Glomerular visceral epithelial cell (primary cell): ENCODE results near the gene MOB3B.
"Not testable (repeated sequence)": the region's sequence is repeated elsewhere in the genome, so short reads cannot be mapped to it uniquely, and the experiment has no call there.

ENCODE experiments used
- DNase-seq: peaks from one replicate; pipeline ENCODE4 v3.0.0-alpha.2; 2016; ENCODE audit errors: extremely low spot score

MOB3B gene

GRCh38 chr9:27448356-27448755 is 81.3 kb downstream of the MOB3B start:
- not testable (repeated sequence) for DNase-seq

DNA sequence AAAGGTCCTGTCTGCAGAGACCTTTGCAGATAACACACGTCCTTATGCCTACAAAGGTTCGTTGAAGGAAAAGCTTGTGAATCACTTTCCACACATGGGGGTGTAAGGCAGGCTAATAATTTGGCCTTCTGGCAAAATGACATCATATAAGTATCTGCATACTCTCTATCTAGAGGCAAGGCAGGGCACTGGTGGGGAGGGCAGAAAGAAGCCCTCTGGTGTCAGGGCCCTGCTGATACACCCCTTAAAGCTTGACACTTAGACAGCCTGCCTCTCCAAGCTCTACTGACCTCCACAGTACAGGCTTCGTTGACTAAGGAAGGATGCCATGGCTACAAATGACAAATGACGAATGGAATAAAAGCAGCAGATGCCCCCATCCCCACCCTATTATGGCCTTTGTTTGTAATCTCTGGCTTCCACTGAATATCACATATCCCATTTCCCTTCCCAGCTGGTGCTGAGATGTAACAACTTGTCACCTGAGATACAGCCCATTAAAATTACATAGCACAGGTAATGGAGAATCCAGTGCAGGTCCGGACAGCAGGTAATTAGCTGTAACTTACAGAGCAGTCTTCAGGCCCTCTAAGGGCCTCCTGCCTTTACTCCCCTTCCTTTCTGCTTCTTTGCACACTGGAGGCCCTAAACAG is 82.5 kb downstream of the MOB3B start:
- DNase-seq, result no peak

GRCh38 chr9:27445688-27446087 is 83.9 kb downstream of the MOB3B start:
- DNase-seq, result no peak

GRCh38 chr9:27445057-27445595 is 84.5 kb downstream of the MOB3B start:
- no peak for DNase-seq

DNA sequence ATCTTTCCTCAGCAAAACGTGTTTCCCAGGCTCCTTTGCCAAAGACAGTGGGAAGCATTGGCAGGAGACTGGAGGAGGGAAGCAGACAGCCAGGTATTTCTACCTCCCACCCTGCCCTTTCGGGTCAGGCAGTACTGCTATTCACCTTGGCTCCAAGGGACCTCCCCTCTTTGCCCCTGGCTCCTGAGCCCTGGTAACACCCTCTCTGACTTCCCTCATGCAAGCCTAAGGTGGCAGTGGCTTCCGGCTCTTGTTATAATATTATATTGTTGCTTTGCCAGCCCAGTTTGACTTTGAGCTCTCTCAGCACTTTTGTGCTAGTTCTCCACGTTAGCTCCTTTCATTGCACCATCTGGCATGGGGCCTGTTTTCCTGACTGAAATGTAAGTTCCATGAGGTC is 87.2 kb downstream of the MOB3B start:
- no peak for DNase-seq

- no peak for DNase-seq
Measured at GRCh38 chr9:27441741-27442070, 87.9 kb downstream of the MOB3B start.

DNA sequence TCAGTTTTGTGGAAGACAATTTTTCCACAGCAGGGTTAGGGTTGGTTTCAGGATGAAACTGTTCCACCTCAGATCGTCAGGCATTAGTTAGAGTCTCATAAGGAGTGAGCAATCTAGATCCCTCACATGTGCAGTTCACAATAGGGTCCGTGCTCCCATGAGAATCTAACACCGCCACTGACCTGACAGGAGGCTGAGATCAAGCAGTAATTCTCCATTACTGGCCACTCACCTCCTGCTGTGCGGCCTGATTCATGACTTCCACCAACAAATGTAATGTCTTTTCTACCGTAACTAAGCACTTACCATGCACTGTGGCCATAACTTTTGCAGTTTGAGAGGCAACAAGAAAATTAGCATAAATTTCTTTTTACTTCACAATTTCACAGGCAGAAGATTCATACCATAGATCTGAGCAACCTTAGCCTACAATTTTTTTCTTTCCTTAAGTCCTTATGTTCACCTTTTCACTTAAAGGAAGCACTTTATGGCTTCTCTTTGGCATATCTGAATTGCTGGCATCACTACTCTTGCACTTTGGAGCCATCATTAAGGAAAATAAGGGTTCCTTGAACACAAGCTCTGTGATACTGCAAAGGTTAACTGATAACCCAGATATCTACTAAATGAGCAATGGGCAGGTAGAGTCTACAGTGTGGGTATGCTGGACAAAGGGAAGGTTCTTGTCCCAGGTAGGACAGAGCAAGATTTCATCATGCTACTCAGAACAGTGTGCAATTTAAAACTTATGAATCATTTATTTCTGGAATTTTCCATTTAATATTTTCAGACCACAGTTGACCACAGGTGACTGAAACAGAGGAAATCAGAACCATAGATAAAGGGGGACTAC is 88.5 kb downstream of the MOB3B start:
- no peak for DNase-seq

DNA sequence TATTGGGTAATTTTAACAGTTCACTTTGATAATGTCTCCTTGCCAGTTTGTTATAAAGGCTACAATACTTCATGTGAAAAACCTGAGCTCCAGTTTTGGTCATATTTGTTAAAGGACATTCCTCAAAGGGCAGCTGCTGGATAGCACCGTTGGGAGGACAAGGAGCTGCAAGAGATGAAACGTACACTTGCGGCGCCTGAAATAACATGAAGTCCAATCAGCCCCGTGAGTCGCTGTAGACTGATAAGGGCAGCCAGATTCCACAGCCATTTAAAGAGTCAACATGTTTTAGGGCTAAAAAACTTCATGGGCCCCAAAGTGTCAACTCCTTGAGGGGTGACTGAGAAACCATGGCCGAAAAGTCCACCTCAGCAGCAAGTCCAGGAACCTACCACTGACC is 91.1 kb downstream of the MOB3B start:
- DNase-seq, result no peak

DNA sequence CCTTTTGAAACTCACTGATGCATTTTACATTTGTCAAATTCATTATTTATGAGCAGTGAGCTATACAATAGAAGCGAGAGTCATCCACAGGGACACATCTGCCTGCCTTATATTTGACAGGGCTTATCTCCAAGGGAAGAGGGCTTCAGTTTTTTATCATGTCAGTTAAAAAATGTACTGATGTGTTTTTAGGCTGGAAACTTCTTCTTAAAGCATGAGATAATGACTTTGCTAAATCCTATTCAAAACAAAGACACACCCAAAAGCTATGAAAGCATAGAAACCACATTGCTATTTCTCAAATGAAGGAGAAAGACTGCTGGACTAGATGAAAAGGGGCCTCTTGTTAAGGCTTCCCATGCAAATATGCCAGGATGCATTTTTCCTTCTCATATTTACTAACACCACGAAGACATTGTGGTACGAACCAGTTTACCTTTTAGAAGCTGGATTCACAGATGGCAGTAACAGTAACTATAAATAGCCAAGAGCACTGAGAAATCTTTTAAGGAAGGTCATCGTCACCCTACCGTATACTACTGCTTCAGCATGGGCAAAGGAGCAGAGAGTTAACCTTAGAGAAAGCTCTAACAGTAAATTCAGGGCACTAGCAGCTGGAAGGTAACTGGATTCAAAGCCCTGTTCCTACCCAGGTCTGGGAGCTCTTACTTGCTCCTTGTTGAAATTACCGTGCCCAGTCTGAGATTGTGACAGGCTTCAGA is 91.8 kb downstream of the MOB3B start:
- DNase-seq, result no peak

DNA sequence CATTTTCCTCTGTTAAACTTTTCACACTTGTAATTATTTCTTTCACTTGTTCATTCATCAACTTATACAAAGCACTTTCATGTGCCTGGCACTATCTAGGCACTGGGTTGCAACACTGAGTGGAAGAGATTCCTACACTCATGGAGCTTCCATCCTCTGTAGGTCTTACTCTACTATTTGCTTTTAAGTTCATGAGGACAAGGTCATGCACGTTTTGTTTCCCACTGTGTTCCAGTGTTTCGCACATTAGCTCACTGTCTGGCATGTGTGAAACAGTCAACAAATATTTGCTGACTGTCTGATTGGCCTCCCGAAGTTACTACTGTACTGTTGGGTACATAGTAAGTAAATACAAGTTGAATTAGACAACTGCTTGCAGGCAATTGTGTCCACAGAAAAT is 93.4 kb downstream of the MOB3B start:
- no peak for DNase-seq

DNA sequence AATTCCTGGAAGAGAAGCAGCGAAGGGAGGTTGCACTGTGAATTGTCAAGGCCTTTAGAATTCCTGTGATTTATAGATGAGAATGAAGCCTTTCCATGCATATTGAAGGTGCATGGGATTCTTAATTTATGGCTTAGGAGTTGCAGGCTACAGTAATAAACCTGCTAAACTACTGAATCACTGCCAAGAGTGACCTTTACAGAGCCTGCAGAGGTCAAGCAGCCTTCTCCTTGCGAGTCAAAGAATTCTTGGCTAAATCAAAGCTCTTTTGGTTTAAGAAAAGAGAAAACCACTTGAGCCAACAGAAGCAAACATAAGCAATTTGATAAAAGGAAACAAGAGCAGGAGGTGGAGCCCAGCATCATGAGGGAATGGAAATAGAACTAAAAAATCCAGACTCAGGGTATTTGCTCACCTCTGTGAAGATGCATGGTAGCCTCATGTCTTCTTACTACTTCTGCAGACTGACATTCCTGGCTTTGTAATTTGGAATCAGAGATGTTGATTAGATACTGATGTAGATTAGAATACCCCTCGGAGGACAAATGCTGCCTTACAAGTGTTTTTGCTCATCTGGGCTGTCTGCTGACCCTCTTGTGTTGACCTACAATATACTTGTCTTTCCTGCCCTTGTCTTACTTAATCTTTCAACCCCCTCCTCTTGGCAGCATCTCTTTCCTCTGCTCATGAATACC is 95.8 kb downstream of the MOB3B start:
- no peak for DNase-seq

DNA sequence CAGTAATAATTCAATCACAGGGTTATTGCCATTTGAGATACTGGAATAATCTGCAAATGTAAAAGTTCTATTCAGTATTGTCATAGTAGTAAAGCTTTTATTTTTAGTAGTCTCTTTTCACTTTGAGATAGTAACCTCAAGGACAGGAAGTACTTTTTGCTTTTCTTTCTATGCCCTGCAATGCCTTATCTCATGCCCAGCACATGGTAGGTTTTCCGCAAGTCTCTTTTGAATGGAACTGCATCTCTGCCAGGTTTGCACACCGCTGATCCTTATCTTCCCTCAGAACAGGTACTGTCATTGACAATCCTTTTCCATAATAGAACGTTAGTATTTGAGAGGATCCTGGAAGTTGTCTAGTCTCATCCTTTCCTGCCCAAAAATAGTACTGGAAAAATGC is 97.3 kb downstream of the MOB3B start:
- no peak for DNase-seq

GRCh38 chr9:27431543-27432147 is 98.0 kb downstream of the MOB3B start:
- DNase-seq, result no peak

- DNase-seq, result no peak
Measured at GRCh38 chr9:27430750-27431535, 98.7 kb downstream of the MOB3B start.

GRCh38 chr9:27429917-27430316 is 99.7 kb downstream of the MOB3B start:
- no peak for DNase-seq

- DNase-seq, result no peak
Measured at GRCh38 chr9:27429436-27429835, 100.2 kb downstream of the MOB3B start.

DNA sequence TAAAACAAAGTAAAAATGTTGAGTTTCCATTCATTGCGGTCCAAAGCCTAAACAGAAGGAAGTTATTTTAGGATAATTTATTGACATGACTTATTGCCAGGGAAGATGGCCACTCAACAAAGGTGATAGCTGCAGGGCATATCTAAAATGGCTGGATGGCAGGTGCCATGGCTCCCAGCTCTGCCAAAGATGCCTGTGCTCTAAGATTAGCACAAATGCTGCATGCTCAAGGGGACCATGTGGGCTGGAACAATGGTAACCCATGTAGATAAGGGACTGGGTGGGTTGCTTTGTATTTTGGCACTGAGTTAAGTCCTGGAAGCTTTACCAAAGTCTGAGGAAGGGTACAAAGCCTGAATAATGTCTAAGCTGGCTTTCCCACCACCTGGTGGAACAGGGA is 101.1 kb downstream of the MOB3B start:
- DNase-seq, result no peak

DNA sequence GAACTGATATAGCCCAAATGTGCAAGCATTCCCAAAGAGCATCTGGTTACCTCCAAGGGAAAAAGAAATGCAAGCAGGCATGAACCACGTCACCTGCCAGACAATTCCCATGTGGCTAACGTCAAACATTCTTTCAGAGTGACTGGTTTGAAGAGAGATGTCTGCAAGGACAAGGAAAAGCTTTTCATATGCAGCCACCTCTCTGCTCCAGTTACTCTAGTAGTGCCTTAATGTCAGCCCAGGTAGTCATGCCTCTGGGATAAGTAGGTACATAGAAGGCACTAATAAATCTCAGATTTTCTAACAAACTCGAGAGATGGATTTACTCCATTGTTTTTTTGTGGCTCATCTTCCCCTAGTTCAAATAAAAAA is 102.4 kb downstream of the MOB3B start:
- DNase-seq, result peak; percentile 66

- no peak for DNase-seq
Measured at GRCh38 chr9:27426511-27427271, 102.9 kb downstream of the MOB3B start.
